HG02840 (cell line): ENCODE data around the gene POLR3K.

ENCODE experiments used
- ATAC-seq: cut with Tn5 transposase; IDR thresholded peaks from one replicate; pipeline ENCODE4 v1.9.1; 2021; ENCODE audit warnings: mild to moderate bottlenecking, moderate library complexity, moderate number of reproducible peaks; ENCODE audit not compliant: unreplicated experiment, low FRiP score

POLR3K gene

DNA sequence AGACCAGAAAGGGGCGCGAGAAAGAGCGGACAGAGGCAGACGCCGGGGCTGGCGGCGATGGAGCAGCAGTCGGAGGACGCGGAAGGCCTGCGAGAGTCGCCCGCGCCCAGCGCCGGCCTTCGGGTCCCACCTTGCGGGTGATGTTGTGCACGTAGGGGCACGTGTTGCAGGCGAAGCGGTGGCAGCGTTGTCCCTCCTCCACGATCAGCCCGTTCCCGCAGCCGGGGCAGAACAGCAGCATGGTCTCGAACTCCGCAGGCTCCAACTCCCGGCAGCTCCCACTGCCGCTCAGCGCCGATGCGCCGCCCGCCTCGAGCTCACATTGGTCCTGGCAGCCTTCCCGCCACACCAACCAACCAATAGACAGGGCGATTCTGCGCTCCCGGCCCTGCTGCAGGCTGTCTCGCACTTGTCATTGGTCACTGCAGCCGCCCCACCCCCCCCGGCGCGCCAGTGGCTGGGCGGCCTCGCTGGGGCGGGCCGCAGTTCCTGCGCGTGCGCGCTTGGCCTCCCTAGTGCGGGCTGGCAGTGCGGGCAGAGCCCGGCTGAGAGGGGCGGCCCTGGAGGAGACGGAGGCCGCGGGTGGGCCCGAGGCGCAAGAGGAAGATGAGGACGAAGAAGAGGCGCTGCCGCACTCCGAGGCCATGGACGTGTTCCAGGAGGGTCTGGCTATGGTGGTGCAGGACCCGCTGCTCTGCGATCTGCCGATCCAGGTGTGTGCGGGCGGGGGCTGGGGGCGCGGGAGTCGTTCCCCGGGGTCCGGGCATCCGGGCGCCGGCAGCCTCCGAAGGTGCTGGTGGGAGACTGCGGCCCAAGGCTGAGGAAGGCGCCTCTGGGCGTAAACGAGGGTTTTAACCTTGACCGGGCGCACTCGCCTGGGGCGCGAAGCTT, at the start of gene POLR3K, which contains the start of gene SNRNP25:
POLR3K (minus strand) TSS at position 263 of the 891 bp plus-strand sequence; CDS start at position 241, 22 bp downstream.
SNRNP25 (plus strand) TSS at position 483 of the 891 bp plus-strand sequence; CDS start at position 672, 189 bp downstream.
- ATAC-seq, result peak; percentile 89

DNA sequence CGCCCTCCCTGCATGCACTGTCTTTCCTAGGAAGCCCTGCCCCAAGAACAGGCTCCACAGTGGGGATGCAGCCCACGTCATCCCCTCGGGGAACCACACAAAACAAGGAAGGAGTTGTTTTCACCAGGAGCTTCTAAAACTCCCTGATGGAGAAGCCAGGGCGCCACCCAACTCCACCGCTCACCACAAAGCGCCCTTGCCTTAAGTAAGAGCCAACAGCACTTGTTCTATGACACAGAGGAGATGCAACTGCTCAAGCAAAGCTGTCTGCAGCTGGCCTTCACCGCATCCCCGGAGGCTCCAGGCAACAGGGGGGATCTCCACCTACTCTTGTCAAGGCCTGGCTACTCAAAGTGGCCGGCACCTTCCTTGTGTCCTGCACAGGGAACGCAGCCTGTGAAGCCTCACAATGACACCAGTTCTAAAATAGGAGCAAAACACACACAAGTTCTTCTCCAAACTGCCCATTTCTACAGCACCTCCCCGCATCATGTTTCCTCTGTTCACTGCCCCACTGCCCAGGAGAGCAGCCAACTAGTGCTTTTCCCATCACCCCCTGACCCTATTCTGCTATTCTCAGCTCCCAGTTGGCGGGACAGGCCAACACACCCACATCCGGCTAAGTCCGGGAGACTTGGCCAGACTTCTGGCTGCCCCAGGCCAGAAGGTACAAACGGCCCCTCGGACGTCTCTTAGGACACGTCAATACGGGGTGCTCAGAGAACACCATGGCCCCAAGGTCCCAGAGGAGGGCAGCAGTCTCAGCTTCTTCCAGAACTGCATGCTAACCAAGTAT, 48.9 kb upstream of the POLR3K start:
- no peak for ATAC-seq

DNA sequence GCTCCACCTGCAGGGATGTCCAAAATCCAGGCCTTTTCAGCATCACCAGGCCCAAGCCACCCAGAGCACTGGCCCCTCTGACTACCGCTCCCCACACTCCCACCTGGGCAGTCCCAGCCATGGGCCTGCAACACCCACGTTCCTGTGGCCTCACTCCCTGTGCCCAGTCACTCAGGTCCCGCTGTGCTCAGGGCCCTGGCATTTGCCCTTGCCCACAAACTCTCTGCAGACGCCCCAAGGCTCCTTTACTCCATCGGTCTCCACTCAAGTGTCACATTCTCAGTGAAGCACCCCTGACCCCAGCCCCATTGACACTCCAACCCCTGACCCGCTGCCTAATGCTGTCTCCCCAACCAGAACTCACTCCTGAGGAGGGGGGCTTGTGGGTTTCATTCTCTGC, 48.2 kb upstream of the POLR3K start:
- no peak for ATAC-seq

DNA sequence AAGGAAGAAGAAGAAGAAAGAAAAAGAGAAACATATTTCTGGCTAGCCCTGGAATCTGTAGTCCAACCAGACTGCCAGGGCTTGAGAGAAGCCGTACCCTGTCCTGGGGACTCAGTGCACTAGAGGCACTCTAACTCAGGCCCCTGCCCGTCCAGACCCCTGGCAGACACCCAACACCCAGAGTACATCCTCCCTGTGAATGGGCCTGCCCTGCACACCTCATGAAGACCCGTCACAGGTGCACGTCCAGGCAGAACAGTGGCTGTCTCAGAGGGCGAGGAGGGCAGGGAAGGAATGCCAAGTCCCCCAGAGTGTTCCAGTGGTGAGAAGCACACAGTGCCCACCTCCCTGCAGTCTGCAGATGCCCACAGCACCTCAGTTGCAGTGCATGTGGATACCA, 47.6 kb upstream of the POLR3K start:
- ATAC-seq, result no peak

DNA sequence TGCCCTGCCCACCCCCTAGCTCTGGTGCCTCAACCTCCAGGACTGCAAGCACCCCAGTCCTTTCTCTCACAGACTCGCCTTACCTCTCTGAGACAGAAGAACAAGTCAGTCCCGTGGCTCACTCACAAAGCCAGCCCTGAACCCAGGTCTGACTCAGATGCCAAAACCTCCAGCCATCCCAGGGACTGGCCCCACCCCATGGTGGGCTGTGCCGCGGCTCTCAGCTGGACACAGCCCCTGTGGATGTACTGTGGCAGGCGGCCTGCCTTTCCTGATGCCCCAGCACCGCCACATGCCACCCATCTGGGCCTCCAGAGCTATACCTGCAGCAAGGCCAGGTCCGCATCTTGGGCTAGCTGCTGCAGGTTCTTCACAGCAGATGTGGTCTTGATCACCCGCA, 44.4 kb upstream of the POLR3K start:
- ATAC-seq, result no peak

DNA sequence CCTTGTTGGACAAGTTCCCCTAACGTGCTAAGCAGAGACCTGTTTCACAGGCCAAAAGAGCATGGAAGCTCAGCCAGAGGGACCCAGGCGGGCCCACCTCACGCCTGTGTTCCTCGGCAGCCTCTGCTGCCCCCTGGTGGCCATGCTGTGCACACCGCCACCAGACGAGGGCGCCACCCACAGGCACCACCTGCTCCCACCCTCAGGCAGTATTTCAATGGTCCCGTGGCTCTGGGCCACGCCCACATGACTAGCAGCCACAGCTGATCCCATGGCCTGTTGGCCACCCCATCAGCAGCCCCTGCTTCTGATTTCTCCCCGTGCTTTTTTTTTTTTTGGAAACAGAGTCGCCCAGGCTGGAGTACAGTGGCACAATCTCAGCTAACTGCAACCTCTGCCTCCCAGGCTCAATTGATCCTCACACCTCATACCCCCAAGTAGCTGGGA, 43.5 kb upstream of the POLR3K start:
- no peak for ATAC-seq

DNA sequence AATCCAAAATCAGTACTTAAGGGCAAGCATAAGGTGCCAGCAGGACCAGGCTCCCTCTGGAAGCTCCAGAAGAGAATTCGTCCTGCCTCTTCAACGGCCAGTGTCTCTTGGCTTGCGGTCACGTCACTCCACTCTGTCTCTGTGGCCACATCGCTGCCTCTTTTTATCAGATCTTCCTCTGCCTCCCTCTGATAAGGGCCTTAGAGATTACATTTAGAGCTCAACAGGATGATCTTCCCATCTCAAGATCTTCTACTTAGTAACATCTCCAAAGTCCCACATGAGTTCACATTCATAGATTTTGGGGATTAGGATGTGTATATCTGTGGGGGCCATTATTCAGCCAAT, 41.5 kb upstream of the POLR3K start:
- no peak for ATAC-seq

DNA sequence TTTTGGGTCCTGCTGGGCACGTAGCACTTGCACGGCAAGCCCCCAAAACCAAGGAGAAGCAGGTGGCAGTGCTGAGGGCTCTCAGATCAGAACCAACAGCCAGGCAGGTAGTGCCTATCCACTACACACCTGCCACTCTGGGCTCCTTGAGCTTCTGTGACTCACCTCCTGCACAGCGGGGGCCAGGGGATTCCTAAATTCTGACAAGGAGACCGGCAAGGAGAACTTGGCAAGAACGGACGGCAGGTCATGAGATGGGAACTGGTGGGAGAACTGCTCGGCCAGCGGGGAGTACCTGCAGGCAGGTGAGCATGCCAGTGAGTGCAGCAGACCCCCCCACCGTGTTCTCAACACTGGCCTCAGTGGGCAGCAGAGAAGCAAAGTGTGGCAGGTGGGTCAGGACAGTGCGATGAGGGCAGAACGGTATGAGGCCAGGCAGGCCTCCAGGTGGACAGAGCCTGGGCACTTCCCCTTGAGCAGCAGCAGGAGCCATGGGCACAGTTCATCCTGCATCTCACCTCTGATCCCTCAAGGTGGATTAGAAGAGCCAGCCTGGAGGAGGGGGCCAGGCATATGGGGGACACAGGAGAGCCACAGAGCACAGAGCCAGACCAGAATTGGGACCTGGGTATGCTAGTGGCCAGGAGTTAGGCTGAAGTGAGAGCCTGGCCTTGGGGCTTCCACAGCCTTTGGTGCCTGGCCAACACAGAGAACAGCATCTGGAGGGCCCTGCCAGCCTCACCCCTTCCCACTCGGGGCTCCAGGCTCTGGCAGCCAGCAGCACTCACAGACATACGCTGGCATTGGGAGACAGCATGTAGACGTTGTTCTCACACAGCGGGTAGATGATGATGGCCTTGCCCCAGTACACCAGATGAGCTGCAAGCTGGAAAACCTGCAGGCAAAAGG, 39.3 kb upstream of the POLR3K start:
- no peak for ATAC-seq

DNA sequence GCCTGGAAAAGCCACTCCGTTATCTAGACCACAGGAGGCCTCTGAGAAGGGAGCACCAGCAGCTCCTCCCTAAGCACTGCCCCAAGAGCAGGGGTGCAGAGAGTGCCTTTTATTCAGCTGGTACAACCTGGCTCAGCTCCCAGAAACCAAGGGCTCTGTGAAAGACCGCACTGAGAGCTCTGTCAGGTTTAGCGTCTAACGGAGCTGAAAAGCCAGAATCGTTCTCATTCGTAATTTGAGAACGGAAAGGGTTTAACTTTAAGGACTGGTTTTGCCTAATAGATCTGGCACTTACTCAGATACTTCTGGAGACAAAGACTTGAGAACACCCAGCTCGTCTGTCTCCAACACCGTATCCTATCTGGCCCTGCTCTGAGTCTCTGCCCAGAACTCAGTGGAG, 38.1 kb upstream of the POLR3K start:
- no peak for ATAC-seq

DNA sequence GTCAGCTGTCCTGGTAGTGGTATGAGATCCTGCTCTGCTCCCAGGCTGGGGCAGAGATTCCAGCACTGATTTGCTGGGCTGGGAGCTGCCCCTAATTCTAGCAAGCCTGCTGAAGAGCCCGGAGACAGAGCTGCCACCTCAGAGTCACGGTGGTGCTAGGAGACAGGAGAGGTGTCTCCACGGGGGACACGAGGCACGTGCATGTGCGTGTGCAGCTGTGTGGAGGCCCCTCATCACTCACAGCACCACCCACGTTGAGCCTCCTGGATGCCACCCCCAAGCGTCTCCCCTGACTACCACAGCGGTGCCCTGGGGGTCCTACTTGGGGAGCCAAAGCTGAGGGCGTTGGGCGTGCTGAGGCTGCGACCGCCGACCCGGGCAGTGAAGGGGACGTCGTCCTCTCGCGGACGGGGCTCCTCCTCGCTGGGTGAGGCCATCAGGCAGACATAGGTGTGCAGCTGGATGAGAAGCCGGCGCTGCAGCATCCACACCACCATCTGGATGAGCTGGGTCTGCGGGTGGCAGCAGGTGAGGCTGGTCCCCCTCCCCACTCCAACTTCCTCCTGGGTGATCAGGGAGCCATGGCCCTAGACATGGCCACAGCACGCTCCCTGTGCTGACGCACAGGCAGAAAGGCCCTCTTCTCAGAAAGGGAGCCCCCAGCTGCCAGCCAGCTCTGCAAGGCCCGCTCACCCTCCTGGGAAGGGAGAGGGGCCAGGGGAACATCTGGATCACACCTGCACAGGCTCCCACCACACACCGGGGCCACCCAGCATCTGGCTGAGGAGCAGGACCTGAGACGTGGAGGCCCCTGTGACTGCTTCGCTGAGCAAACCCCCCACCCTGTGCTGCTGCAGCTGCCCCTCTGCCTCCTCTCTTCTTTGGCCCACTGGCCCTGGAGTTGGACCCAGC, 36.2 kb upstream of the POLR3K start:
- ATAC-seq, result no peak

DNA sequence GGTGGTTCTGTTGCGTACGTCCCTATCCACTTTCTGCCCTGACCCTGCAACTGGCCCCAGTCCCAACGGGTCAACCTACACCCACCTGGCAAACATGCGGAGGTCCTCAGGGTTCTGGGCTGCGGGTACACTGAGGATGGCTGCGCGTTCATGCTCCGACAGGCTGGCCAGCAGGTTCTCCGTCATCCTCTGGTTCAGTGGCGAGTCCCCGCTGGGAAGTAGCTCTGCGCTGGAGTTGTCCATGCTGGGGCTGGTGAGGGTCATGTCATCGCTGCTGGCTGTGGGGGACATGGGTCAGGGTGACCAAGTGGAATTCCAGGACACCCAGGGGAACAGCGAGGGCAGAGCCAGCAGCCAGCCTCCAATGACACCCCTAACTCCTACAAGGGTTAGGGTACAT, 35.2 kb upstream of the POLR3K start:
- no peak for ATAC-seq

DNA sequence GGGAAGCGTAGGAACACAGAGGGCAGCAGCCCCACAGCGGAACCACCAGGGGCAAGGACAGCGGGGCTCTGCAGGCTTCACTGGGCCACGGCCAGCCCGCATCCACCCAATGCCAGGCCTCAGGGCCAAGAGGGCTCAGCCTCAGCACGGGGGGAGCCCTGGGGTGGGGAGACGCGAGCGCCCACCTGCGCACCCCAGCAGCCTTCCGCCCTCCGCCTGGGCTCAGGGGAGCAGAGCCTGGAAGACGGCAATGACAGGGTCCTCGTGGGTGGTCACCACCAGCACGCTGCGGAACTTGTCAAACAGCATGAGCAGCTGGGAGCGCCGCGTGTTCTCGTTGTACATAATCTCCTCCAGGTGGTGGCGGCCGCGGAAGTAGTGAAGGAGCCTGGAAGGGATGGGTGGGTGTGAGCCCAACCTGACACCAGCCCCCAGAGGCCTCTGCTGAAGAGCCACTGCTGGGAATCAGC, 33.1 kb upstream of the POLR3K start:
- ATAC-seq, result no peak

DNA sequence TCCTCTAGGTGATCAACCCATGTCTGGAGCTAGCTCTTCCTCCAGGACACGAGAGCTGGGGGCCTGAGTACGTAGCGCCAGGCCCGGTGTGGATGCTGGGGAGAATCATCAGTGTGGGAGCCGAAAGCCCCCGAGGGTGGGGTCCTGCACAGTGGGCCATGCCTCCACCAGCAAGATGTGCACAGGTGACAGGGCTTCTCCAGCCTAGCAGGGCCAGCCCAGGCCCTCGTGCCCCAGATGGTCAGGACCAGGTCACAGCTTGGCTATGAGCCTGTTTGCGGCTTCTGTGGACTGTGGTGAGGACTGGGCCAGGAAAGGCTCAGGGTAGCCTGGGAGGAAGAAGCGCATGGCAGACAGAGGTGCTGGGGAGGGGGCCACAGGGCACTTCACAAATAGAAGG, 32.5 kb upstream of the POLR3K start:
- ATAC-seq, result no peak

DNA sequence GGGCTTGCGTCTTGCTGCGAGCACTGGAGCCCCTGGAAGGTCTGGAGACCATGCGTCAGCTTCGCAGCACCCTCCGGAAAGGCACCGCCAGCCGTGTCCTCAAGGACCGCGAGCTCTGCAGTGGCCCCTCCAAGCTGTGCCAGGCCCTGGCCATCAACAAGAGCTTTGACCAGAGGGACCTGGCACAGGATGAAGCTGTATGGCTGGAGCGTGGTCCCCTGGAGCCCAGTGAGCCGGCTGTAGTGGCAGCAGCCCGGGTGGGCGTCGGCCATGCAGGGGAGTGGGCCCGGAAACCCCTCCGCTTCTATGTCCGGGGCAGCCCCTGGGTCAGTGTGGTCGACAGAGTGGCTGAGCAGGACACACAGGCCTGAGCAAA, 32.0 kb upstream of the POLR3K start:
- ATAC-seq, result no peak

DNA sequence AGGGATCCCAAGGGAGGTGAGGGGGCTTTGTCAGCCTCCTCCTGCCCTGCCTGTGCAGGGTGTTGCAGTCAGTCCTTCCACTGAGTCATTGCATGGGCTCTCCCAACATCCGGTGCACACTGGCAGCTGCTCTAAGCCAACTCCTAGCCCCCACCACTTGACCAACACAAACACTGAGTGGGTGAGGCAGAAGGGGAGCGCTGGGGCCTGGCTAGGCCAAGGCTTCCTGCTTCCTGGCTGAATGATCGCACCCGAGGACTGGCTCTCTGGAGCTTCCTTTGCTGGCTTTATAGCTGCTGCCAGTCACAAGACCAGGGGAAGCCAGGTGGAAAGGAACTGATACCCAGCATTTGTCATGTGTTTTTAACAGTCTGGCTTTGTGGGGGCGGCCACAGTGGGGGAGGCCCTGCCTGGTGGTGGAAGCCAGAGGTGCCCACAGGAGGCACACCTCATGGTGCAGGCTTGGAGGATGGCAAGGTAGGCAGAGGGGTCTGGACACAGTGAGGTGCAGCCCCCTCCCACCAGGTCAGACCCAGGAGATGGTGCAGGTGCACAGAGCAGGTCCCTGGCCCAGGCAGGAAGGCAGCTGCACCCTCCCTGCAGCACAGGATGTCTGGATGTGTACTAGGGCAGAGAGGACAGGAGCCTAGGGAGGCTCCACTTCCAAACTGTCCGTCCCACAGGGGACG, 31.5 kb upstream of the POLR3K start:
- no peak for ATAC-seq

DNA sequence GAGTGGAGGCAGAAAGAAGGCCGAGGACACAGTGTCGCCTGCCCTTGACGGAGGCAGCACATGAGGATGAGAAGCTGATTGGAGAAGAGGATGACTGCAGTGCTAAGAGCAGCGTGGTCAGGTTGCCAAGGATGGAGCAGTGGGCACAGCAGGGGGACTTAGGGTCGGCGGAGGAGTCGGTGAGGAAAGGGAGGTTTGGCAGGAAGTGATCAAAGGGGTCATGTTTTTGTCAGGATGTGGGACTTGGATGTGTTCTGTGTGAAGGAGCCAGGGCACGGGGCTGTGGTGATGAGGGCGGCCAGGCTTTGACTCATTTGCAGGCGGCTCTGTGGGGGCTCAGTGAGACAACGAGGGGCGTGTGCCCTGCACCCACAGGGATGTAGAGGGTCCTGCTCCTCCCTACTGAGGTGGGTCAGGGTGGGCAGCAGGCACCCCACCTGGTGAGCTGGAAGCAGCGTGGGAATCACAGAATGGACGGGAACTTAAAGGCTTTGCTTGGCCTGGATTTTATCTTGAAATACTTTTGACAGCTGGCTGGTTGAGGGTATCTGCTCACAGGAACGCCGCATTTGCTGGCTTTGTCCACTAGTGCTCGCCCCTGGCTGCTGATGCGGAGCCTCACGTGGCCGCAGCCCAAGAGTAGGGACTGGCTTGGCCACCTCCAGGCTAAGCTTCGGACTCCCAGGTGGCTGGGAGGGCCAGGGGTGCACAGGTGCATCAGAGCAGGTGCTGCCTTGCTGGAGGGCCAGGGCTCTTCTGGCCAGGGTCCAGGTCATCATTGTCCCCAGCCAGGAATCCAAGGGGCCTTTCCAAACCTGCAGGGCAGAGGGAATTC, 30.6 kb upstream of the POLR3K start:
- ATAC-seq, result no peak

DNA sequence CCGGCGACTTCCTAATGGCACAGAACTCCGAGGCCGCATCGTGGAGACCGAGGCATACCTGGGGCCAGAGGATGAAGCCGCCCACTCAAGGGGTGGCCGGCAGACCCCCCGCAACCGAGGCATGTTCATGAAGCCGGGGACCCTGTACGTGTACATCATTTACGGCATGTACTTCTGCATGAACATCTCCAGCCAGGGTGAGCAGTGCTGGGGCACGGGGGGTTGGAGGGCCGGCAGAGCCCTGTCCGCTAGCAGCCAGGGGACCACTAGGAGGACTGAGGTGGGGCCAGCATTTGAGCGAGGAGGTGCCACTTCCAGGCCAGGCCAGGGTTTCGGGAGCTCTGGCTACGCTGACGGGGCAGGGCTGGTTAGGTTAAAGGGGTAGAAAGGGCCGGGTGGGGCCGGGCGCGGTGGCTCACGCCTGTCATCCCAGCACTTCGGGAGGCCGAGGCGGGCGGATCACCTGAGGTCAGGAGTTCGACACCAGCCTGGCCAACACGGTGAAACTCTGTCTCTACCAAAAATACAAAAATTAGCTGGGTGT, 29.7 kb upstream of the POLR3K start:
- no peak for ATAC-seq
